SK-N-SH (cell line): ENCODE results near the gene FAM184B. TPM values are rescaled to one million over a fixed set of nuclear protein-coding genes. Genes with fewer than 3 reads are reported as not detected.

Source experiments
- CTCF ChIA-PET: fragments of 300-600, 350-600 bp; formaldehyde crosslinking; extraction: SDS; loops from one replicate; lab custom pipeline; 2021; lab: Yijun Ruan, JAX
- POLR2A ChIA-PET: fragments of 350-600 bp; sonication (Branson Sonifier 250); formaldehyde crosslinking; extraction: SDS; loops from one replicate; lab custom pipeline; 2020; ENCODE audit warnings: antibody characterized with exemption, inconsistent platforms; lab: Yijun Ruan, JAX
- DNase-seq: peaks from one replicate; pipeline ENCODE4 v3.0.0; 2012
- H2AFZ ChIP-seq: fragments of 200-600 bp; sonication (generic); 2 replicates; pipeline ENCODE4 v1.8.1; 2016; ENCODE audit warnings: antibody characterized with exemption, mild to moderate bottlenecking, low read depth
- H3F3A ChIP-seq: fragments of 200-600 bp; sonication (generic); replicated peaks from 2 replicates; pipeline ENCODE3; 2016; ENCODE audit warnings: antibody characterized with exemption, mild to moderate bottlenecking; ENCODE audit not compliant: insufficient read depth
- H3K27ac ChIP-seq, 2 experiments: fragments of 200-500 bp in 1 of 2; fragments of 200-600 bp in 1 of 2; sonication (Bioruptor generic) in 1 of 2; sonication (generic), shearing (Covaris generic) in 1 of 2; 2 replicates each; pipeline versions ENCODE4 v1.5.1 to v1.6.1; 2014 to 2016; ENCODE audit warnings: low read depth in 2 of 2, inconsistent platforms in 1 of 2, low read length in 1 of 2, mild to moderate bottlenecking in 1 of 2, mixed read lengths in 1 of 2
- H3K27me3 ChIP-seq: fragments of 200-600 bp; sonication (generic), shearing (Covaris generic); 2 replicates; pipeline ENCODE4 v1.6.1; 2016; ENCODE audit warnings: mixed run types; ENCODE audit not compliant: insufficient read depth
- H3K36me3 ChIP-seq, 2 experiments: fragments of 200-500 bp in 1 of 2; fragments of 200-600 bp in 1 of 2; sonication (Bioruptor generic) in 1 of 2; sonication (generic) in 1 of 2; replicated peaks in 1 of 2; 2 replicates each; pipeline versions ENCODE3 to v1.5.1; 2014 to 2016; ENCODE audit warnings: low read length in 1 of 2, mild to moderate bottlenecking in 1 of 2; ENCODE audit not compliant: insufficient read depth in 2 of 2, control insufficient read depth in 1 of 2
- H3K4me1 ChIP-seq, 2 experiments: fragments of 200-500 bp in 1 of 2; fragments of 200-600 bp in 1 of 2; sonication (Bioruptor generic) in 1 of 2; sonication (generic), shearing (Covaris generic) in 1 of 2; 2 replicates each; pipeline versions ENCODE4 v1.5.1 to v1.6.1; 2014 to 2016; ENCODE audit warnings: low read depth in 1 of 2, low read length in 1 of 2, mixed run types in 1 of 2; ENCODE audit not compliant: insufficient read depth in 2 of 2, control insufficient read depth in 1 of 2
- H3K4me2 ChIP-seq: fragments of 200-600 bp; sonication (generic), shearing (Covaris generic); 2 replicates; pipeline ENCODE4 v1.6.1; 2017; ENCODE audit warnings: mixed run types
- H3K4me3 ChIP-seq, 2 experiments: fragments of 200-500 bp in 1 of 2; fragments of 200-600 bp in 1 of 2; sonication (Bioruptor generic) in 1 of 2; sonication (generic), shearing (Covaris generic) in 1 of 2; 2 replicates each; pipeline versions ENCODE4 v1.5.1 to v1.8.1; 2014 to 2016; ENCODE audit warnings: low read depth in 2 of 2, inconsistent platforms in 1 of 2, low read length in 1 of 2, mild to moderate bottlenecking in 1 of 2, mixed read lengths in 1 of 2, moderate library complexity in 1 of 2
- H3K79me2 ChIP-seq: fragments of 200-600 bp; sonication (generic); 2 replicates; pipeline ENCODE4 v1.8.1; 2017; ENCODE audit warnings: mild to moderate bottlenecking; ENCODE audit not compliant: insufficient read depth
- H3K9ac ChIP-seq: fragments of 200-600 bp; sonication (generic); 2 replicates; pipeline ENCODE4 v1.6.1; 2017; ENCODE audit warnings: mixed run types
- H3K9me2 ChIP-seq: fragments of 200-600 bp; sonication (generic); 2 replicates; pipeline ENCODE4 v1.6.1; 2017; ENCODE audit warnings: mixed run types
- H3K9me3 ChIP-seq: fragments of 200-600 bp; sonication (generic); 2 replicates; pipeline ENCODE4 v1.6.1; 2017; ENCODE audit warnings: mixed run types, mild to moderate bottlenecking, moderate library complexity
- H4K20me1 ChIP-seq: fragments of 200-600 bp; sonication (generic); 2 replicates; pipeline ENCODE4 v1.6.1; 2017; ENCODE audit warnings: mild to moderate bottlenecking, mixed run types; ENCODE audit not compliant: insufficient read depth
- GABPA ChIP-seq: IDR thresholded peaks from 2 replicates; pipeline ENCODE4 v1.4.0; 2012; ENCODE audit warnings: low read depth, mild to moderate bottlenecking
- JUND ChIP-seq: IDR thresholded peaks from 2 replicates; pipeline ENCODE4 v1.4.0; 2012
- MAX ChIP-seq: IDR thresholded peaks from 2 replicates; pipeline ENCODE4 v1.4.0; 2012; ENCODE audit warnings: low read depth
- NFIC ChIP-seq: IDR thresholded peaks from 2 replicates; pipeline ENCODE4 v1.4.0; 2012; ENCODE audit warnings: borderline replicate concordance
- REST ChIP-seq: IDR thresholded peaks from 2 replicates; pipeline ENCODE4 v1.6.1; 2012; ENCODE audit warnings: mild to moderate bottlenecking, low read depth, low read length, moderate library complexity
- RXRA ChIP-seq: IDR thresholded peaks from 2 replicates; pipeline ENCODE4 v1.4.0; 2012; ENCODE audit warnings: low read depth, mild to moderate bottlenecking, borderline replicate concordance
- TEAD4 ChIP-seq: IDR thresholded peaks from 2 replicates; pipeline ENCODE4 v1.4.0; 2012; ENCODE audit warnings: mild to moderate bottlenecking, borderline replicate concordance; ENCODE audit not compliant: insufficient read depth
- WGBS: methylation state at CpG from one replicate; pipeline ENCODE4 v1.1.6; 2017; ENCODE audit warnings: low lambda C conversion rate; 5-methylcytosine and 5-hydroxymethylcytosine counted together
- polyA plus RNA-seq, 3 experiments: library from polyadenylated mRNA; depleted of rRNA; stranded (reverse); fragments of >200 nt; gene quantifications; 2 replicates each; pipeline ENCODE4 v1.2.3, GENCODE V29; 2012
- TF ChIP-seq, protein P1 (sequence below): IDR thresholded peaks from 2 replicates; pipeline ENCODE4 v1.4.0; 2012; ENCODE audit warnings: low read depth, borderline replicate concordance

The FAM184B gene
- polyA plus RNA-seq, 1 of the 3 experiments (the other 2 are of a cell fraction), result not detected

DNA sequence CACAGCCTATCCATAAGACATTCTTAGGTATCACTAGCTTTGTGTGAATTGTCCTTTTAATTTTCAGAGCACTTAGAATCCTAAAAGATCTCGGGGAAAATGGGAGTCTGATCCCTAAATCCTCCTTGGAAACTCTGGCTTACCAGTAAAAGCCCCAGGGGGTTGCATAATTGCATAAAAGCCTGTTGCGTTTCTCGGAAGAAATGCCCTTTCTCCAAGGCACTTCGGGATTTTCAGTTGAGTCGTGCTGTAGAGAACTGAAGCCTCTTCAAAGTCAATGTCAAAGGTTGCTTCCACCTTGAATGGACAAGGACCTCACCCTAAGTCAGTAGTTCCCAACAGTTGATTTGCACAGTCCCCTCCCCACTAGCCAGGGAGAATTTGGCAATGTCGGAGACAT lies 20.8 kb downstream of the FAM184B start:
- H3K79me2 ChIP-seq, result no peaks in the 10 kb centered on the region
- no peak for DNase-seq
- H3K9ac ChIP-seq, result no peak overlapping the region
- H3K36me3 ChIP-seq, result no peaks in the 10 kb centered on the region
- no peaks in the 10 kb centered on the region; a peak in 1 of 4 replicates for H3K4me1 ChIP-seq
- H2AFZ ChIP-seq, result no peak overlapping the region
- H4K20me1 ChIP-seq, result no peaks in the 10 kb centered on the region
- no peaks in the 10 kb centered on the region; the same call in 1 of the 2 replicates for H3K27me3 ChIP-seq
- ChIA-PET CTCF (interaction anchor here (1.5 kb wide), 1 partner anchor 15 kb away, joined by 3 read pairs; no protein-coding TSS in a partner anchor), POLR2A (no interaction called here)
- no peak overlapping the region for H3K4me3 ChIP-seq
- no peak for TF ChIP-seq RXRA
- TF ChIP-seq, protein P1, sequence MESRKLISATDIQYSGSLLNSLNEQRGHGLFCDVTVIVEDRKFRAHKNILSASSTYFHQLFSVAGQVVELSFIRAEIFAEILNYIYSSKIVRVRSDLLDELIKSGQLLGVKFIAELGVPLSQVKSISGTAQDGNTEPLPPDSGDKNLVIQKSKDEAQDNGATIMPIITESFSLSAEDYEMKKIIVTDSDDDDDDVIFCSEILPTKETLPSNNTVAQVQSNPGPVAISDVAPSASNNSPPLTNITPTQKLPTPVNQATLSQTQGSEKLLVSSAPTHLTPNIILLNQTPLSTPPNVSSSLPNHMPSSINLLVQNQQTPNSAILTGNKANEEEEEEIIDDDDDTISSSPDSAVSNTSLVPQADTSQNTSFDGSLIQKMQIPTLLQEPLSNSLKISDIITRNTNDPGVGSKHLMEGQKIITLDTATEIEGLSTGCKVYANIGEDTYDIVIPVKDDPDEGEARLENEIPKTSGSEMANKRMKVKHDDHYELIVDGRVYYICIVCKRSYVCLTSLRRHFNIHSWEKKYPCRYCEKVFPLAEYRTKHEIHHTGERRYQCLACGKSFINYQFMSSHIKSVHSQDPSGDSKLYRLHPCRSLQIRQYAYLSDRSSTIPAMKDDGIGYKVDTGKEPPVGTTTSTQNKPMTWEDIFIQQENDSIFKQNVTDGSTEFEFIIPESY, result no peak
- H3K9me2 ChIP-seq, result no peaks in the 10 kb centered on the region
- H3F3A ChIP-seq, result no peaks in the 10 kb centered on the region
- no peaks in the 10 kb centered on the region for H3K9me3 ChIP-seq
- WGBS, result 56% methylated on average over 5 of the region's 6 CpGs
- H3K4me2 ChIP-seq, result no peak overlapping the region
- H3K27ac ChIP-seq, result no peak overlapping the region

- TF ChIP-seq GABPA (no peak), REST (no peak), JUND (no peak), MAX (no peak), NFIC (no peak), TEAD4 (no peak), RXRA (no peak)
- TF ChIP-seq, protein P1, result no peak
- Histone ChIP-seq H4K20me1 (no peaks in the 10 kb centered on the region), H3F3A (no peaks in the 10 kb centered on the region), H3K4me1 (no peaks in the 10 kb centered on the region; a peak in 1 of 4 replicates), H3K9me2 (no peaks in the 10 kb centered on the region), H3K27ac (no peak overlapping the region), H3K9ac (no peak overlapping the region), H3K36me3 (no peaks in the 10 kb centered on the region), H3K9me3 (no peaks in the 10 kb centered on the region), H3K79me2 (no peaks in the 10 kb centered on the region), H3K27me3 (no peaks in the 10 kb centered on the region; the same call in 1 of the 2 replicates), H2AFZ (no peak overlapping the region), H3K4me2 (no peak overlapping the region), H3K4me3 (no peak overlapping the region)
- POLR2A ChIA-PET, result no interaction called here
- CTCF ChIA-PET, result no interaction called here
- 40% methylated on average over 5 of the region's 5 CpGs for WGBS
- no peak for DNase-seq
Measured at GRCh38 chr4:17758485-17758884, 22.9 kb downstream of the FAM184B start.
